GM12878 (cell line): ENCODE measurements around the gene PHKB. TPM values are rescaled to one million over a fixed set of nuclear protein-coding genes. Genes with fewer than 3 reads are reported as not detected.

Experiments used
- ATAC-seq: fragments of 200-7000 bp; cut with Tn5 transposase; 3 replicates; pipeline ENCODE4 v1.9.1; 2020; ENCODE audit warnings: mild to moderate bottlenecking, moderate library complexity
- BruUV-seq: library from RNA; stranded (reverse); fragments of 400-500 nt; replicated peaks from 2 replicates; lab custom pipeline; 2021; lab: Mats Ljungman, UMichigan
- CTCF ChIA-PET: fragments of 300-600 bp; sonication (Branson Sonifier 250); formaldehyde crosslinking; extraction: SDS; loops from one replicate; lab custom pipeline; 2021; ENCODE audit warnings: inconsistent platforms; lab: Yijun Ruan, JAX
- POLR2A ChIA-PET: fragments of 350-600 bp; formaldehyde crosslinking; extraction: SDS; loops from one replicate; lab custom pipeline; 2021; ENCODE audit warnings: inconsistent platforms; lab: Charles Lee
- RAD21 ChIA-PET: fragments of 300-600 bp; sonication (Branson Sonifier 250); formaldehyde crosslinking; loops from one replicate; lab custom pipeline; 2023; ENCODE audit warnings: antibody characterized with exemption; ENCODE audit not compliant: unreplicated experiment; lab: Charles Lee
- SMC1A ChIA-PET: fragments of 300-600 bp; sonication (Branson Sonifier 250); formaldehyde crosslinking; loops from one replicate; lab custom pipeline; 2023; ENCODE audit not compliant: unreplicated experiment, uncharacterized antibody; lab: Charles Lee
- DNase-seq: peaks from one replicate; pipeline ENCODE4 v3.0.0-alpha.2; 2011; ENCODE audit warnings: low read depth, low spot score
- FAIRE-seq: peaks from 3 replicates; lab custom pipeline; 2011; peaks lifted over from hg19 to GRCh38; lab: Jason Lieb, UNC
- H2AFZ ChIP-seq: 2 replicates; pipeline ENCODE4 v1.6.0; 2011; ENCODE audit warnings: low read depth, low read length, control low read depth; ENCODE audit not compliant: control insufficient read depth
- H3K27ac ChIP-seq: 2 replicates; pipeline ENCODE4 v1.5.1; 2011; ENCODE audit warnings: control low read depth; ENCODE audit not compliant: control insufficient read depth, insufficient read depth
- H3K27me3 ChIP-seq, 2 experiments: replicated peaks in 1 of 2; 2 replicates each; pipeline versions ENCODE4 v1.6.0 to v1.6.1; 2011; ENCODE audit warnings: low read length in 1 of 2; ENCODE audit not compliant: control insufficient read depth in 2 of 2, insufficient read depth in 2 of 2
- H3K36me3 ChIP-seq, 2 experiments: 2 replicates each; pipeline ENCODE4 v1.5.1; 2011; ENCODE audit warnings: low read length in 1 of 2; ENCODE audit not compliant: control insufficient read depth in 2 of 2, insufficient read depth in 2 of 2
- H3K4me1 ChIP-seq: 2 replicates; pipeline ENCODE4 v1.6.1; 2011; ENCODE audit warnings: mild to moderate bottlenecking, low read length, moderate library complexity, mixed read lengths; ENCODE audit not compliant: control insufficient read depth, insufficient read depth
- H3K4me2 ChIP-seq: 2 replicates; pipeline ENCODE4 v1.6.0; 2011; ENCODE audit warnings: control low read depth; ENCODE audit not compliant: control insufficient read depth, insufficient read depth
- H3K4me3 ChIP-seq: fragments of 200-600 bp; sonication (generic); 2 replicates; pipeline ENCODE4 v1.5.1; 2016
- H3K79me2 ChIP-seq: 2 replicates; pipeline ENCODE4 v1.6.0; 2011; ENCODE audit warnings: low read length; ENCODE audit not compliant: control insufficient read depth, insufficient read depth
- H3K9ac ChIP-seq: 2 replicates; pipeline ENCODE4 v1.8.0; 2011; ENCODE audit warnings: low read length, control low read depth, mixed read lengths; ENCODE audit not compliant: control insufficient read depth, insufficient read depth
- H3K9me3 ChIP-seq: replicated peaks from 3 replicates; pipeline ENCODE4 v1.5.1; 2011; ENCODE audit warnings: mild to moderate bottlenecking, low read length; ENCODE audit not compliant: control insufficient read depth, insufficient read depth
- H4K20me1 ChIP-seq: 2 replicates; pipeline ENCODE4 v1.6.0; 2011; ENCODE audit not compliant: control insufficient read depth, insufficient read depth
- SIN3A ChIP-seq: IDR thresholded peaks from 2 replicates; pipeline ENCODE4 v1.6.1; 2012; ENCODE audit warnings: low read depth, low read length, improper control_type of control experiment
- TCF3 ChIP-seq: IDR thresholded peaks from 2 replicates; pipeline ENCODE4 v1.6.1; 2012; ENCODE audit warnings: low read depth, mild to moderate bottlenecking, low read length, borderline replicate concordance; ENCODE audit not compliant: insufficient read depth
- WGBS: methylation state at CpG from one replicate; pipeline ENCODE4 v1.1.6; 2016; ENCODE audit warnings: low lambda C conversion rate; ENCODE audit not compliant: insufficient replicate concordance, insufficient coverage; ENCODE audit errors: missing lambda C conversion rate; 5-methylcytosine and 5-hydroxymethylcytosine counted together
- in situ Hi-C: fragments of 300-500 bp; cut with MboI; formaldehyde crosslinking; loops from 9 replicates; pipeline ENCODE4 v1.14.3; 2018; ENCODE audit warnings: mixed read lengths
- intact Hi-C: fragments of 100-400 bp; cut with micrococcal nuclease; formaldehyde crosslinking; loops from one replicate; pipeline ENCODE4 v1.14.2; 2022; ENCODE audit not compliant: unreplicated experiment
- polyA plus RNA-seq, 11 experiments: library from polyadenylated mRNA; depleted of rRNA in 4 of 11; unstranded in 6 of 11; stranded (reverse) in 5 of 11; fragments of >200 nt; fragmentation: Nextera tagmentation in 4 of 11; fragmentation: Illumina TruSeq in 1 of 11; extraction: Ambion mirVana in 4 of 11; extraction: Trizol in 1 of 11; gene quantifications; 1 replicate in 1 of 11; 2 replicates in 10 of 11; pipeline versions ENCODE4 v1.2.1 to v1.2.3, GENCODE V29; 2011 to 2016; ENCODE audit warnings: inconsistent platforms in 2 of 11, missing spikeins in 2 of 11, low read depth in 1 of 11
- total RNA-seq, 4 experiments: library from RNA; depleted of rRNA in 3 of 4; stranded (reverse); fragments of >200 nt in 3 of 4; fragmentation: Illumina TruSeq in 1 of 4; extraction: Trizol in 1 of 4; gene quantifications; 2 replicates each; pipeline versions ENCODE4 v1.2.1 to v1.2.3, GENCODE V29; 2013 to 2021
- TF ChIP-seq, protein P1 (sequence below): fragments of 450-650 bp; conservative IDR thresholded peaks from 2 replicates; pipeline ENCODE4 v1.6.1; 2017; ENCODE audit warnings: mild to moderate bottlenecking, moderate library complexity
- TF ChIP-seq, protein P2 (sequence below): IDR thresholded peaks from 2 replicates; pipeline ENCODE4 v1.6.1; 2011; ENCODE audit warnings: low read depth, mild to moderate bottlenecking, low read length, moderate library complexity, borderline replicate concordance; ENCODE audit errors: extremely low read depth

The PHKB gene
- total and polyA plus RNA-seq, 10 of the 15 experiments (the other 5 are each of a cell fraction or from before 2014, with no cell fraction given) = 14.2 to 65.6 (median 37.0) TPM

DNA sequence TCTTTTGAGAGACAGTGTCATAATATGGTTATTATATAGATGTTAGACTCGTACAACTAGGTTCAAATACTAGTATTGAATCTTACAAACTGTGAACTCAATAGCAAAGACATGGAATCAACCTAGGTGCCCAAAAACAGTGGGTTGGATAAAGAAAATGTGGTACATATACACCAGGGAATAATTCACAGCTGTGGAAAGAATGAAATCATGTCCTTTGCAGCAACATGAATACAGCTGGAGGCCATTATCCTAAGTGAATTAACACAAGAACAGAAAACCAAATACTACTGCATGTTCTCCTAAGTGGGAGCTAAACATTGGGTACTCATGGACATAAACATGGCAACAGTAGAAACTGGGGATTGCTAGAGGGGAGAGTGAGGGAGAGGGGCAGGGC is 8.1 kb downstream of the PHKB start:
- Histone ChIP-seq H3K36me3 (peaks cover 0 to 7% of the 10 kb centered on the region in 2 experiments; a peak in 2 of 4 replicates), H2AFZ (no peak overlapping the region), H3K4me1 (peaks cover 5% of the 10 kb centered on the region; the same call in 1 of the 2 replicates), H3K79me2 (peaks cover 35% of the 10 kb centered on the region), H3K27me3 (no peaks in the 10 kb centered on the region), H3K9ac (no peak overlapping the region), H3K9me3 (no peaks in the 10 kb centered on the region), H3K4me3 (no peak overlapping the region), H3K4me2 (no peak overlapping the region), H4K20me1 (no peaks in the 10 kb centered on the region), H3K27ac (no peak overlapping the region)
- 95% methylated on average over 1 of the region's 1 CpG for WGBS
- intact Hi-C loops (loop anchor here (10.0 kb wide), 2 partner anchors 116 to 154 kb away; no protein-coding TSS in a partner anchor), in situ Hi-C loops (no loop called here)
- FAIRE-seq = no peak
- no peak for DNase-seq
- ChIA-PET SMC1A (interaction anchor here (0.8 to 14.7 kb wide), 11 partner anchors 9 to 115 kb away, joined by 3 to 254 read pairs (median 3); no protein-coding TSS in a partner anchor), CTCF (interaction anchor here (0.8 to 7.9 kb wide), 4 partner anchors 11 to 202 kb away, joined by 3 to 50 read pairs (median 3); no protein-coding TSS in a partner anchor), RAD21 (interaction anchor here (2.3 to 19.6 kb wide), 4 partner anchors 10 to 21 kb away, joined by 6 to 238 read pairs (median 54); no protein-coding TSS in a partner anchor), POLR2A (interaction anchor here (0.7 to 3.2 kb wide), 4 partner anchors 9 to 24 kb away, joined by 3 to 13 read pairs (median 4); no protein-coding TSS in a partner anchor)
- TF ChIP-seq, protein P1, sequence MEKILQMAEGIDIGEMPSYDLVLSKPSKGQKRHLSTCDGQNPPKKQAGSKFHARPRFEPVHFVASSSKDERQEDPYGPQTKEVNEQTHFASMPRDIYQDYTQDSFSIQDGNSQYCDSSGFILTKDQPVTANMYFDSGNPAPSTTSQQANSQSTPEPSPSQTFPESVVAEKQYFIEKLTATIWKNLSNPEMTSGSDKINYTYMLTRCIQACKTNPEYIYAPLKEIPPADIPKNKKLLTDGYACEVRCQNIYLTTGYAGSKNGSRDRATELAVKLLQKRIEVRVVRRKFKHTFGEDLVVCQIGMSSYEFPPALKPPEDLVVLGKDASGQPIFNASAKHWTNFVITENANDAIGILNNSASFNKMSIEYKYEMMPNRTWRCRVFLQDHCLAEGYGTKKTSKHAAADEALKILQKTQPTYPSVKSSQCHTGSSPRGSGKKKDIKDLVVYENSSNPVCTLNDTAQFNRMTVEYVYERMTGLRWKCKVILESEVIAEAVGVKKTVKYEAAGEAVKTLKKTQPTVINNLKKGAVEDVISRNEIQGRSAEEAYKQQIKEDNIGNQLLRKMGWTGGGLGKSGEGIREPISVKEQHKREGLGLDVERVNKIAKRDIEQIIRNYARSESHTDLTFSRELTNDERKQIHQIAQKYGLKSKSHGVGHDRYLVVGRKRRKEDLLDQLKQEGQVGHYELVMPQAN = no peak
- TF ChIP-seq SIN3A = no peak
- TF ChIP-seq TCF3 = no peak
- TF ChIP-seq, protein P2, sequence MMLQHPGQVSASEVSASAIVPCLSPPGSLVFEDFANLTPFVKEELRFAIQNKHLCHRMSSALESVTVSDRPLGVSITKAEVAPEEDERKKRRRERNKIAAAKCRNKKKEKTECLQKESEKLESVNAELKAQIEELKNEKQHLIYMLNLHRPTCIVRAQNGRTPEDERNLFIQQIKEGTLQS = no peak
- no peak for ATAC-seq
- TSS peak; percentile 10 for BruUV-seq
